HG03521 (cell line): Measurements from ENCODE around the gene CCL3.
A peak's percentile ranks its signal among the peaks of the same experiment; 100 is the strongest.
"Not testable (repeated sequence)": the region's sequence is repeated elsewhere in the genome, so short reads cannot be mapped to it uniquely, and the experiment has no call there.

Experiments
- ATAC-seq: cut with Tn5 transposase; IDR thresholded peaks from one replicate; pipeline ENCODE4 v1.9.1; 2021; ENCODE audit warnings: mild to moderate bottlenecking, moderate library complexity; ENCODE audit not compliant: unreplicated experiment

Gene CCL3

DNA sequence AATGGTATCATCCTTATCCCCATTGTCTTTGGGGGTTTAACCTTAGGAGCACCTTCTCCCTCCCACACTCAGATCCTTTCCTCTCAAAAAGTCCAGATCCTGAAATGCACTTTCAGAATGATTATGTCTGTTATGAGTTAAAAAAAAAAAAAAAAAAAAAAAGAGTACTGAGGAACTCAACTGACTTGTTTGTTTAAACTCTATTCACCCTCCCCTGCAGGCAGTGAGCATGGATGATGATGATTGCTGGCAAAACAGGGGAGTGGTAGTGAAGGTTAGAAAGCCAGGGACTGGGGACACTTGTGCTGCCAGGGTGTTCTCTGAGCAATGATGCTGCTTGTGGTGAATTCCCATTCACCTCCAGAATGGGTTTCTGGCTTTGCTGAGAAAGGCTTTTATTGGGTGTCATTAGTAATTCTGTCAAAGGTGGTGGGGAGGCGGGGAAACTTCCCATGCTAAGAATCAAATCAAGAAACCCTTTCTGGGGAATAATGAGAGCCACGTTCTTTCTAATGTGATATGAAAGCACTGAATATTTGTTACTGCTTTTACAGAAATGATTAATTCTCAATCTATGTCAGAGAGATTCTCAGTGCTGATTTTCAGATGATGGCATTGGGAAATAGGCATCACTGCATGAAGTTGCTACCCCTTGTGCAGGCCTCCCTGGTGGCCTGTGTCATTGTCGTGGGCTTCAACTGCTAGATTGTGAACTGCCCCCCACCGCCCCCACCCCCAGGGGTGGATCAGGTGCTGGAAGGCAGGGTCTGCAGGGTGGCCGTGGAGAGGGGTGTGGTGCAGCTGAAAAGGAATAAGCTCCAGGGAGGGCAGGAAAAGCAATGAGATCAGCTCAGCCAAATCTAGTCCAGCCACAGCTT is 27.8 kb upstream of the CCL3 start:
- ATAC-seq, result no peak

DNA sequence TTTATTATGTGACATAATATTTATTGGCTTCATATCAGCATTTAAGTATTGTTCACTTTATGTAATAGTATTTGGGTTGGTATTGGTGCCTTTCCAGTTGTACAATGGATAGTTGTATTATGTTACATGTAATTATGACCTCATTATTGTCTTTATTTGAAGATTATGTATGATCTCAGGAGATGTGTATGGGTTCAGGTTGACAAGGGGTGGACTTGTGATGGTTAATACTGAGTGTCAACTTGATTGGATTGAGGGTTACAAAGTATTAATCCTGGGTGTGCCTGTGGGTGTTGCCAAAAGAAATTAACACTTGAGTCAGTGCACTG is 25.7 kb upstream of the CCL3 start:
- ATAC-seq, result not testable (repeated sequence)

DNA sequence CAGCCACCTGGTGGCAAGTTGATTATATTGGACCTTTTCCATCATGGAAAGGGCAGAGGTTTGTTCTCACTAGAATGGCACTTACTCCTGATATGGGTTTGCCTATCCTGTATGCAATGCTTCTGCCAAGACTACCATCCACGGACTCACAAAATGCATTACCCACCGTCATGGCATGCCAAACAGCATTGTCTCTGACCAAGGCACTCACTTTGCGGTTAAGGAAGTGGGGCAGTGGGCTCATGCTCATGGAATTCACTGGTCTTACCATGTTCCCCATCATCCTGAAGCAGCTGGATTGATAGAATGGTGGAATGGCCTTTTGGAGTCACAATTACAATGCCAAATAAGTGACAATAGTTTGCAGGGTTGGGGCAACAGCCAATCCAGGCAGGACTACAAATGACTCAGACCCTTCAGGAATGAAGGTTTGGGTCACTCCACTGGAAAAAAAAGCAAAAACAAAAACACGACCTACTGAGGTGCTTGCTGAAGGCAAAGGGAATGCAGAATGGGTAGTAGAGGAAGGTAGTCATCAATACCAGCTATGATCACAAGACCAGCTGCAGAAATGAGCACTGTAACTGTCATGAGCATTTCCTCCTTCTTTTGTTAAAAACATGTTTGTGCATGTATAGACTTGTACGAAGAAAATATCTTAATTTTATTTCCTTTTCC is 25.2 kb upstream of the CCL3 start:
- not testable (repeated sequence) for ATAC-seq

DNA sequence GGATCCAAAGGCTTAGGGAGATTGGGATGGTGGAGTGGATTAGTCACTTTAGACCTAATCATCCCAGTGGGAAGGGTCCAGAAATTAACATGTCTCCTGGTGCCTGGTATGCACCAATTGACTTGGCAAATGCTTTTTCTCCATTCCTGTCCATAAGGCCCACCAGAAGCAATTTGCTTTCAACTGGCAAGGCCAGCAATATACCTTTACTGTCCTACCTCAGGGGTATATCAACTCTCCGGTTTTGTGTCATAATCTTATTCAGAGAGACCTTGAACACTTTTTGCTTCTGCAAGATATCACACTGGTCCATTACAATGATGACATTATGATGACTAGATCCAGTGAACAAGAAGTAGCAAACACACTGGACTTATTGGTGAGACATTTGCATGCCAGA is 23.2 kb upstream of the CCL3 start:
- not testable (repeated sequence) for ATAC-seq

DNA sequence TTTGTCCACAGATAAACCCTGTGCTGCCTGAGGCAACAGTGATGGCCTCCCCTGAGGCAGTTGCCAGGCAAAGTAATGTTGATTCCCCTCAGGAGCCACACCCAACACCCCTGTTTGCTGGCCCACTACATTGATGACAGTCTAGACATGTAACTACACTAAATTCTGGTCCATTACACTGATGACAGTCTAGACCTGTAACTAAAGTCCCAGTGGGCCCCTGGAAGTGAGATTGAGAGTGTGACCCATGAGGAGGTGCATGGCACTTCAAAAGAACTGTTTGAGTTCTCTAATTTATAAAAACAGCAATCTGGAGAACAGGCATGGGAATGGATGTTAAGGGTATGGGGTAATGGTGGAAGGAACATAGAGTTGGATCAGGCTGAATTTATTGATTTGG is 22.6 kb upstream of the CCL3 start:
- no peak for ATAC-seq

DNA sequence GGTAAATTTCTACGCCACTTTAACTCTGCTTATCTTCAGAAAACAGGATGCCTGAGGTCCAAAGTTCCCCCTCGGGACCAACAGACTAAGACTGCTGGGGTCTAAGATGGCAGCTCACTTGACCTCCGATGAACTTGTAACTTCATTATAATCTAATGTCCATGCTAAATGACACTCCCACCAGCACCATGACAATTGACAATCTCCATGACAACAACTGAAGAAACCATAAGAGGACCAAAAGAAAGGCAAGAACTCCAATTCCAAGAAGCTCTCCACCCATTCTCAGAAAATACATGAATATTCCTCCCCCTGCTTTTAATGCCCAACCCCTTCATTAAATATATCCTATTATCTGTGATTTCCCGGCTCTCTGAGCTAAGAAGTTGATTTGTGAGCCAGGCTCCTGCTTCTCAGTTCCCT is 21.1 kb upstream of the CCL3 start:
- no peak for ATAC-seq

DNA sequence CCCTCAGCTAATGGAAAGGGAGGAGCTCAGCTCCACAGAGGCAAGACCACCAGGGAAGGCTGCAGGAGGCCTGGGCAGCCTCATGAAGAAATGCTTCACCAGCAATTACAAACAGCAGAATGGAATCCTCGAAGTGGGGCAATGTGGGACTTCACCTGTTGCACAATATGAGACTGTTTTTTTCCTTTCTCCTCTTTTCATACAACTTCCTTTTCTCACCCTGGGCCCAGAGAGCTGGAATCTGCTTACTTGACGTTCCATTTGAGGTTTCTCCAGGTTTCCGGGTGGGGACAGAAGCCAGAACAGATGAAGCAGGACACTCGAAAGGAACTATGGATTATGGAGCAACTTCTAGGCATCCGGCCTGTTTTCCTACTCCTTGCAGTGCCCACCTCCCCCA is 18.3 kb upstream of the CCL3 start:
- ATAC-seq, result not testable (repeated sequence)

DNA sequence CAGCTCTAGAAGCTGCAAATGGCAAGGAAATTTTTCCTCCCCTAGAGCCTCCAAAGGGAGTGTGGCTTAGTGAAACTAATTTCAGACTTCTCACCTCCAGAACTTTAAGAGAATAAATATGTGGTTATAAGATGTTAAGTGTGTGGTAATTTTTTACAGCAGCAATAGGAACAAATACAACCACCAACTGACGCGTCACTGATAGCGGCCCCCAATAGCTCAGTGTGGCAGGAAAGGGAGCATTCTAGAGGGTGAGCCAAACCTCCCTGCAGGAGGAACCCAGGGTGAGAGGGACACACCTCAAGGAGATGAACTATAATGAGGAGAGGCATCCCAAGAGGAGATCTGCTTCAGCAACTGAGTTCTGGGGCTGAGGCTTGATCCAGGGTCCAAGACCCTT is 17.7 kb upstream of the CCL3 start:
- no peak for ATAC-seq

DNA sequence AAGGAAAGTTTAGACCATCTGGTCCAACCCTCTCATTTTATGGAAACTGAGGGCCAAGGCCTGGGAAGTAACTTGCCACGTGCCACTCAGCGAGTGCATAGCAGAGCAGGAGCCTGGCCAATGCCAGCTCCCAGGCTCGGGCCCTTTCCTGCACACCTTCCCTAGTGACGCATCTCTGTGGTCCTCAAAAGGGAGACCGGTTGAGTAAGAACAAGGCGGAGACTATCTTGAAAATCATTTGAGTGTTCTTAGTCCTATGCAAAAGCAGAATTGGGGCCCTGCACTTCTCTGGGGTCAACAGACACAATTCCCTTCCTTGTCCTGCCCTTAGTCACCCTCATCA is 16.5 kb upstream of the CCL3 start:
- no peak for ATAC-seq

DNA sequence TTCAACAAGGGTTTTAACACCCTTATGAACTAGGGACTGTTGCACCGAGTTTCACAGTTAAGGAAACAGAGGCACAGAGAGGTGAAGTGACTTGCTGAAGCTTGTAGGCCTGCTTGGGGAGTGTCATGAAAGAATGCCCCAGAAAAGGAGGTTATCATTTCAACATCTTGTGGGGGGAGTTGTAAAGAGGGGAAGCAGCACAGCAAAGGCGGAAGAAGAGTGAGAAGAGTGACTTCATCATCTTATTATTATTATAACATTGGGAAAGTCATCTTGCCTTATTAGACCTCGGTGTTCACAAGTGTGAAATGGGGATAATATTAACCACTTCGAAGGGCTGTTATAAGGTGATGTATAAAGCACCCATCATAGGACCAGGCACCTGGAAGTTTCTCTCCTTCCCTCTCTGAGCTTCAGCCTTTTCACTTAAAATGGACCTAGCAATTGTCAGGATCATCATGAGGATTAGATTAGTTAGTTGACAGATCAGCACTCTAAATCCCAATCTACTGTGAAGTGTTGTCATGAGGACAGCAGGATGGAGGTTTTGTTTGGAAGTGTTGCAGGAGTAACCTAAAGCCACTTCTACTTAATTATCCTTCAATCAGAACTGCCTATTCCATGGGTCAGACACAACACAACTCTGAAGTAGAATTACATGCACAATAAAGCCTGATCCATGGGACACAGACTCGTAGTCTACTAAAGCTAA is 16.0 kb upstream of the CCL3 start:
- no peak for ATAC-seq

DNA sequence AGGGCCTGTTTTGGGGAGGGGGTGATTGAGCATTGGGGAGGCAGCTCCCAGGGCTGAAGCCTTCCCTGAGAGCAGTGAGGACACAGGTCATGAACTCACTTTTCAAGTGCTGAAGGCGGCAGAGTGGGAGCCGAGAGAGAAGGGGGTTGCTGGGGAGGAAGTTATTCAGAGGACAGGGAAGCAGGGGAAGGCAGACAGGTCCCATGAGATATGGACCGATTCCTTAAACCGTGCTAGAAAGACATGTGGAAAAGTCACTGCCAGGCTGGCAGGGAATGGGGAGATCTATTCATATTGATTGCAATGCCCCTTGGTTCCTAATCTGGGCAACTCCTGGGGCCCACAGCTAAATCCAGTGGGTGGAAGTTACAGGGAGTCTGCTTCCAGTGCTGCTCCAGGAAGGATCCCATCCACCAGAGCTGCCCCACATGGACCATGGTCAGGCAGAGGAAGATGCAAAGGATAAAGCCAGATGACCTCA is 14.8 kb upstream of the CCL3 start:
- no peak for ATAC-seq

DNA sequence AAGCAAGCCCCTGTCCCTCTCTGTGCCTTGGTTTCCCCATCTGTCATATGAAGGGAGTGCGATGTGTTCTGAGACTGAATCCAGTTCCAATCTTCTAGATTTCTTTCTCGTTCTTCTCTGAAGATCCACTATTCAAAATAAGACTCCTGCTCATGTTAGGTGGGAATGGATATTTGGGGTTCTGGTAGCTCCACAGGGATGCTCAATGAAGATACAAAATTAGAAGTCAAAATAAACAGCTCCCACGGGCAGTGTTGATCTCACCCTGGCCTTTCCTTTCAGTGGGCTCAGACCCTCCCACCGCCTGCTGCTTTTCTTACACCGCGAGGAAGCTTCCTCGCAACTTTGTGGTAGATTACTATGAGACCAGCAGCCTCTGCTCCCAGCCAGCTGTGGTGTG is 14.3 kb upstream of the CCL3 start:
- not testable (repeated sequence) for ATAC-seq

DNA sequence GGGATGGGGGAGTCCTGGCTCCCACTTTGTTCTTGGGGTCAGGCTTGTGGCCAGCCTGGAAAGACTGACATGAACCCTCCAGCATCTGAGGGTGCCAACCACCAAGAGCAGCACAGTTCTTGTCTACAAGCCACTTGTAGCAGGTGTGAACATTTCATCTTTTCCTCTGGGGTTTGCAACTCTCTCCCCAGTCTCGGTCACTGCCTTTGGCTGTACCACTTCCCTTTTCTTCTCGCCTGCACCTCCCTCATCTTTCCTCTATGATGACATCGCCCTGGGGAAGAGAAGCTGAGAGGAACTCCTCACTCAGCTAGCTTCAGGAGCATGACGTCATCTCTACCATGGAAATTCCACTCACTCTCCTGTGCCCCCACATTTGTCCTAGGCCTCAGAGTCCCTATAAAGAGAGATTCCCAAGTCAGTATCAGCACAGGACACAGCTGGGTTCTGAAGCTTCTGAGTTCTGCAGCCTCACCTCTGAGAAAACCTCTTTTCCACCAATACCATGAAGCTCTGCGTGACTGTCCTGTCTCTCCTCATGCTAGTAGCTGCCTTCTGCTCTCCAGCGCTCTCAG is 13.5 kb upstream of the CCL3 start, which contains the start of gene CCL4:
TSS of gene CCL4 (plus strand) at position 427 of the 575 bp plus-strand sequence. CDS start at position 506, 79 bp downstream.
- ATAC-seq, result peak; percentile 65

DNA sequence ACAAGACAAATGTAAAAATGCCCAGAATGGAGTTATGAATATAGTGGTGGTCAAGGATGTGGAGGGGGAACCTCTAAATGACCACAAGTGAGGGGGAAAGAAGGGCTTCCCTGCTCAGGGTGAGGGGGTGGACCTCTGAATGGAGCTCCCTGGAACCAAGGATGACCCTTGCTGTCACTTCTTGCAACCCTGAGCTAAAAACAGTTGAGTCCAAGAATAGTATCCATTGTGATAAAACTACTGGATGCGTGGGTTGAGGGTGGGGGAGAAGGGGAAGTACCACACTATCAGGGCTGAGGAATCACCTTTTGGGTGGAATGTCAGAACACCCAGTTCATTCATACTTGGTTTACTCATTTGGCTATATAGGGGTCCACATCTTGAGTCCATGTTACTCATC is 9.1 kb upstream of the CCL3 start:
- not testable (repeated sequence) for ATAC-seq

DNA sequence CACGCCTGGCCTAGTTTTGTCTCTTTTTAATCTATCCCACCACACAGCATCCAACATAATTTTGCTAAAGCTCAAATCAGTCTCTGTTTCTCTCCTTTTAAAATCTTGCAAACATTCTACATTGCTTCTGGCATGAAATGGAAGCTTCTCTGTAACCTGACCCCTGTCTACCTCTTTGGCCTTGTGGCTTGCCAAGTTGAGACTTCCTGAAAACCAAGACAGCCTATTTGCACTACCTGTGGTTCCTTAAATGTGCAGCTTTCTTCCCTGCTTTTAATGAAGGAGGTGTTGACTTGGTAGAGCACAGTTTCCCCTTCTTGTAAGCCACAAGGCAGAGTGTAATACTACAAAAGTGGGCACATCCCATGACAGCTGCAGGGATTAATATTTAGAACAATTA is 6.0 kb upstream of the CCL3 start:
- no peak for ATAC-seq

DNA sequence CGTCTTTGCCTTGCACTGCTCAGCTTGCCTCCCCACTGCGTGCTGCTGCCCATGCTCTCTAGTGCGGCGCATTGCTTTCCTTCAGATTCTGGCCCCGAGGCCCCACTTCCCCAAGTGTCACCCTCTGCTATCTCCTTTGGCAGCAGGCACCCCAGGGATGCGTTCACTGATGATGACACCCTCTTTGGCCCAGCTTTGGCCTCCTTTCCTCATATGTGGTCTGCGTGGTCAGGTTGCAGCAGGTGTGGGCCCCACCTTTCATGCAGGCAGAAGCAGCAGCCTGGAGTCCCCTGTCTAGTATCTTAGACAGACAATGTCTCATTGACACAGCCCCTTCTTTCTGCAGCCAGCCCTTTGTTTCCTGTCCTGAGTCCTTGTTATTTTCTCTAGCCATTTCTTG is 4.8 kb upstream of the CCL3 start:
- ATAC-seq, result no peak

DNA sequence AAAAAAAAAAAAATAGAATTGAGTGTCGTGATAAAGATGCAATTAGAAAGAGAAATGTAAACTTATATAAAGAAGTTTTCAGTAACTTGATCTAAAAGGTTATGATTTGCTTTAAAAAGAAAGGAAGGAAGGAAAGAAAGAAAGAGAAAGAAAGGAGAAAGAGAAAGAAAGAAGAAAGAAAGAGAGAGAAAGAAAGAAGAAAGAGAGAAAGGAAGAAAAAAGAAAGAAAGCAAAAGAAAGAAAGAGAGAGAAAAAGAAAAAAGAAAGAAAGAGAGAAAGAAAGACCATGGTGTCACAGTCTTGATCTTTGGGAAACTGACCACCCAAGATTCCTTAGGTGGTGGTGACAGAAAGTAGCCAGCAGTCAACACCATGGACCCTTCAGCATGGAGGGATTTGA is 4.3 kb upstream of the CCL3 start:
- ATAC-seq, result no peak

DNA sequence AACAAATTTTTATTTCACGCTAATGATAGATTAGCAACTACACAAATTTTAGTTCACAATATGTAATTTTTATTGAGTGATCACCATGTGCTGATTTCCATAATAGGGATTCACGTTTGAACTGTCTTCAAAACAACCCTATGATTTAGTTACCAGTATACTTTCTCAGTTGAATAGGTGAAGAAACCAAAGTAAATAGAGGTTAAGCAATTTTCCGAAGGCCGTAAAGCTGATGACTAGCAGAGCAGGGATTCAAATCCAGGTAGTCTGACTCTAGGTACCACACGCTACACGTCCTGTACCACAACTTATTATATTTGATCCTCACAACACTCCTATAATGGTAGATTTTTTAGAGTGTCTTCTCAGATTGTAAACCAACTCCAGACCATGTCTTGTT is 2.8 kb upstream of the CCL3 start:
- not testable (repeated sequence) for ATAC-seq

DNA sequence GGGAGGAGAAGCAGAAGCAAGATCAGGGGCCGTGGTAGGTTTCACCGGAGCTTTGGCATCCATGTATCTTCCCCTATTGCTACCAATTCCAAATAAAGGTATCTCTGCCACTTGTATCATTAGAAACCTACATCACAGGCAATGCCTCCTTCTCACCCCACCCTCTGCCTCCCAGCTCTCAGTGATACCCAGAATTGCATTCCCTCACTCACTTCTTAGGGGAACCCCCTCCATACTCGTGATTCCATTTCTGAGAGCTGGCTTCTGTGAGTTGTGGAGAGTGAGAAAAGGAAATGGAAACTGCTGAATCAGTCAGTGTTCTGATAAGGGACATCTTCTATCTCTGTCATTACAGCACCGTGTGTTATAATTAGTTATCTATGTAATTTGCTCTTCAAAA is 2.3 kb upstream of the CCL3 start:
- ATAC-seq, result no peak

DNA sequence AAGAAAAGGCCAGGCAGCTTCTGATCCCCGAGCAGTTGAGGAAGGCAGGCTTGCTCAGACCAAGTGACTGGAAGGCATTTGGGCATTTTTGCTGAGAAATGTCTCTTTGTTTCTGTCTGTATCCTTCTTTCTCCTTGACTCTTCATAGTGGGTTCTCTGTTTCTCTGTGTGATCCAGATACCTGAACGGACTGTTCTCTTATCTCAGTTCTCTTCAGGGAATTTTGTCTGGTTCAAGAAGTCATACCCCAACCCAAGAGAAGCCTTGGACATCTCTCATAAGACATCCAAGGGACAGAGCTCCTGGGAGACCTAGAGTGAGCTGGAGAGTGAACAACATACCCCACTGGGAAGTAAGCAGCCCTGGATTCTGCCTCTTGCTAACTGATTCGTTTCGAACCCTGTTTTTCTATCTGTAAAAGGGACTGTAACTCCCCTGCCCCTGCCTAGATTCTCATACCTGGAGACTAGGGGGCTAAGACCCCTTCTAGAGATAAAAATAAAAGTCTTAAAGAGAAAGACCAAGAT is 541 bp downstream of the CCL3 start:
- no peak for ATAC-seq

DNA sequence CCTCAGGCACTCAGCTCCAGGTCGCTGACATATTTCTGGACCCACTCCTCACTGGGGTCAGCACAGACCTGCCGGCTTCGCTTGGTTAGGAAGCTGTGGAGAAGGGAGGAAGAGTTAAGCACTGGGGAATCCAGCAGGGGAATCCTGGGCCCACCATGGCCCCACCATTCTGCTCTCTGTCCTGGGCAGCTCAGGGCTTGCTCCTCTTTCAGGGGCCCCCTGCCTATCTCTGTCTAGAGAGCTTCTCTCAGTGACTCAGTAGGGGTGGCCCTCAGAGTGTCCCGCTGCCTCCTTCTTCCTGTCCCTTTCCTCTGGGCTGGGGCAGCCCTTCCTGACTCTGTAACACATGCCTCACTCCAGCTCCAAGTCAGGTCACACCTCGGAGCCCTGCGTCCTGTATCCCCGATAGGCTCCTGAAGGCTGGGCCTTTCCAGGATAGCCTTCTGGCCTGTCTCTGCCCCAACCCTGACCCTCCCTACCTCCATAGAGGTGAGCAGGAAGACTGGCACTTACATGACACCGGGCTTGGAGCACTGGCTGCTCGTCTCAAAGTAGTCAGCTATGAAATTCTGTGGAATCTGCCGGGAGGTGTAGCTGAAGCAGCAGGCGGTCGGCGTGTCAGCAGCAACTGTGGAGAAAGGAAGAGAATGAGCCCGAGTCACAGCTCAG is 1.1 kb downstream of the CCL3 start:
- ATAC-seq, result no peak
